Renal pelvis (tissue), 4 donors: ENCODE measurements around the gene FBXL2. TPM values are rescaled to one million over a fixed set of nuclear protein-coding genes. Genes with fewer than 3 reads are reported as not detected.
"Not testable (repeated sequence)": the region's sequence is repeated elsewhere in the genome, so short reads cannot be mapped to it uniquely, and the experiment has no call there.

Source experiments
- DNase-seq: peaks from one replicate; pipeline ENCODE4 v3.0.0-alpha.2; 2013
- polyA plus RNA-seq, 3 donors: library from polyadenylated mRNA; unstranded; fragments of 120-200 nt; gene quantifications; one replicate each; pipeline ENCODE4 v1.2.1, GENCODE V29; 2013; ENCODE audit not compliant: insufficient read length in 3 of 3

The FBXL2 gene
- polyA plus RNA-seq, 3 donors: 25.3 to 30.4 (median 30.2) TPM

DNA sequence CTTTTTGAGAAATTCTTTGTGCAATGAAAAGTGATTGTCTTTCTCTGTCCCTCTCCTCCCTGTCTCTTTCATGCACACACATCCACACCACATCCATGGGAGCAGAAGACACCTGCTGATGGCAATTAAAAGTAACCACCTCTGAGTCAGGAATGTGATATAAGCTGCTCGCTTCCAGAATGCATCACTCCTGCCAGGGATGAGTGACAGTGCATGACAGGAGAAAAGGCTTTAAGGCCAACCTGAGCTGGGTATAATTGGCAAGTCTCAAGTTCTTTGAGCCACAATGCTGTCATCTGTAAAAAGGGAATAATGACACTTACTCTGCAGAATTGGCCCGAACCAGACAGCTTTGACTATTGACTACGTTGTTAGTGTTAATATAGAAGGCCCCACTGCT, 103.4 kb downstream of the FBXL2 start:
- no peak for DNase-seq

- no peak for DNase-seq
These were observed 106.7 kb downstream of the FBXL2 start for GRCh38 chr3:33383951-33384350.

- DNase-seq: no peak
These were observed 108.2 kb downstream of the FBXL2 start for GRCh38 chr3:33385423-33385822.

DNA sequence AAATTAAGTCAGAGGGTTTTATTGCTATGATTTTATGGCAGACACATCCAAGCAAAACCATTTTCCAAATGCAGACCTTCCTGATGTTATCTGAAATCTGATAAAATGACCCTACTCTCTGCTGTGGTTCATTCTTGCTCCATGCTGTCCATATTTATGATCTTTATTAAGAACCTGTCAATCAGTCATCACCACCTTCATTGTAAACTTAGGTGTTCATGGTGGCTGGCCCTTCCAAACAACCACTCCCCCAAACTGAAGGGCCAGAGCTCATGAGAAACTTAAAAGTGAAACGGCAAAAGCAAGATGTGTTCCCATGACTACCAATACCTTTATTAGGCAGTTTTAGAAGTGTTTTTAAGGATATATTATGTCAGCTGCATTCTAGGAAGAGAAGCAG, 109.4 kb downstream of the FBXL2 start:
- DNase-seq: no peak

GRCh38 chr3:33388374-33389100, 111.3 kb downstream of the FBXL2 start:
- DNase-seq: no peak

DNA sequence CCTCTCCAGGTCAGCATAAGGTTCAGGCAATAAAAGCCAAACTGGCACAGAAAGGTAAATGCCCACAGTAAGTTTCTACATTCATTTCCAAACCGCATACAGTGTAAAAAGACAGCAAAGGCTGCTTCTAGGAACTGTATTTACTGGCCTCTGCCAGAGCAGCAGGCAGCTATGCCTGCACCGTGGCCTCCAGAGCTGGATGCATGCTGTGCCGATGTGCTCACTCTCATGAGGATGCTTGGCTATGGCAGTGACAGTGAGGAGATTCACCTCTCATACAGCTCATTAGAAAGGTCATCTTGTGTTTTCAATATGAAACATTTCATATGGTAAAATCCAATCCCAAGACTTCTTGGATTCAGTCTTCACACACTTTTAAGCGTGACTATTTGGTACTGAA, 112.7 kb downstream of the FBXL2 start:
- no peak for DNase-seq

GRCh38 chr3:33391255-33391995, 114.2 kb downstream of the FBXL2 start:
- no peak for DNase-seq

GRCh38 chr3:33392144-33392543, 114.9 kb downstream of the FBXL2 start:
- DNase-seq: no peak

- DNase-seq: no peak
These were observed 115.5 kb downstream of the FBXL2 start for GRCh38 chr3:33392703-33393125.

DNA sequence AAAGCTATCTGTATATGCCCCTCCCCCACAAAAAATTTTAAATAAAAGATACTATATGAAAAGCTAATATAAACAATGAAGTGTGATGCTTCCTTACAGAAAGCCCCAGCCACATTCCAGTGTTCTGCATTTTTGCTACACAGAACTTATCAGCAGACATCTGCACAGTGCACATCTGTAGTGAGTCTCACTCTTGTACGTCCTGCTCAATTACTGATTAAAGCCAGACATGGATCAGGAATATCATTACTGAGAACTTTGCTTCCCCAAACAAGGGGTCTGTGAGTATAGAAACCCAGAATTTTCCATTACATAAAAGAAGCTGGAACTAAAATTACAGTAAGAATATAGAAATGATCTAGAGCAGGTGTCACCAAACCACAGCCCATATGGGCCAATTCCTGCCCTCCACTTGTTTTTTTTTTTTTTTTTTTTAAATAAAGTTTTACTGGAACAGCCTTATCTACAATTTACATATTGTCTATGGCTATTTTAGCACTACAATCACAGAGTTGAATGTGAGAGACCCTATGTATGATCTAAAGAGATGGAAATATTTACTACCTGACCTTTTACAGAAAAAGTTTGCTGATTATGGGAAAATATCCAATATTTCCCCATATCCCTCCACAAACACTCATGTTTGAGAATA, 117.3 kb downstream of the FBXL2 start:
- DNase-seq: no peak

DNA sequence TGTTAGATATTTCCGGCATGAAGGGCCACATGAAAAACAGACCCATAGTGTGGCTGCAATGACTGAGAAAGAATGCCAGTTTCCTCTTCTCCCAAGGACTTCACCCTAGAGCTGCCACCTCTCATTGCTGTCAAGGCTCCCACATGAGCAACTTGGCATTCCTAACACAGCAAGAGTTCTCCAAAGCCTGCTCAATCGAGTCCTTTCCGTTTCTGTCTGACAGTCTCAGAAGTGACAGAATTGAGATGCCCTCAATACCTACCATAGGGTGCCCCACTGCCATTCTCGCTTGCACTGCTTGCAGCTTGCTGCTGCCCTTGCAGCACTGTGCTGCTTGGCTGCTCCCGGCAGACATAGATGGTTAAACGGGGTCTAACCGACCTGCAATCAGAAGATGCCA, 118.7 kb downstream of the FBXL2 start:
- no peak for DNase-seq

DNA sequence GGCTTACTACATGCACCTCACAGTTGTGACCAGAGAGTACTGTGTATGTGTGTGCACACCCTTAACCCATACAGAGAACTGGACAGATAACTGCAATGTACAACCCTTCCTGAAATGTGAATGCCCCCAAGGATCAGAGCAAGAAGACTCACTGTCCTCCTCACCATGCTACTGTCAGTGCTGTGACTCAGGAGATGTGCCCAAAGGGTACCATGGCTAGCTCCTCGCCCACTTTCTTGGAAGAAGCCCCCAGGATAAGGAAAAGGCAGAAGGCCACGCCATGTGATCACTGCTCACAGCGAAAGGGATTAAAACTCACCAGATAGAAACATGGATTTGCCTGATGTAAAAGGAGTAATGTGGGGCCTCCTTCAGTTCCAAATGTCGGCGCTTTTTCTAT, 121.2 kb downstream of the FBXL2 start:
- no peak for DNase-seq

- DNase-seq: no peak
These were observed 124.5 kb downstream of the FBXL2 start for GRCh38 chr3:33401781-33402180.

DNA sequence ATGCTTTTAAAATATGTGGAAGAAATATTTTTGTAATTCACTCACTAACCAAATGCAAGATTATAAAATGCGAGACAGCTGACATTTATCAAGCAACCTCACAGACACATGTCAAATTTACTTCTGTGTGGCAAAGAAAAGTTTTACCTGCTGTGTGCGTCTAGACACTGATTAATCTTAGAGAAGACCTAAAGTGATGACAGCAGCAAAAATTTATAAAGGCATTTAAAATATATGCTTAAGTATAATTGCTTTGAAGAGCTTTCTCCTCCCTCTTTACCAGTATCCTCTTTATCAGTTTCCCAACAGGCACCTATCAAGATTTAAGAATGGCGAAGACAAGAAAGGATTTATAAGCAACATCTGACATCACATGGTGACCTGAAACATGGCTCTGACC, 125.7 kb downstream of the FBXL2 start:
- no peak for DNase-seq

DNA sequence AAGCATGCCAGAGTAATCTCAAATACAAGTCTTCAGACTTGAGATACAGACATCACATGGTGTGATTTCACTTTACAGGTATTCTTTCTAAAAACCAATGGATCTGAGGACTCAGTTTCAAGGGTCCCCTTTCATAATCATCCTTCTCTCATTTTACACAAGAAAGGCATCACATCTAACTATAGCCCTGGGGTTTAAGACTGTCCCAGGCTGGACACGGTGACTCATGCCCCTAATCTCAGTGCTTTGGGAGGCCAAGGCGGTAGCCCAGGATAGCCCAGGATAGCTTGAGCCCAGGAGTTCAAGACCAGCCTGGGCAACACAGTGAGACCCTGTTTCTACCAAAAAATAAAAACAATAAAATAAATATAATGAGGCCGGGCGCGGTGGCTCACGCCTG, 126.5 kb downstream of the FBXL2 start:
- no peak for DNase-seq

GRCh38 chr3:33410816-33411215, 133.6 kb downstream of the FBXL2 start:
- DNase-seq: not testable (repeated sequence)

- DNase-seq: no peak
These were observed 139.9 kb downstream of the FBXL2 start for GRCh38 chr3:33417066-33417673.

DNA sequence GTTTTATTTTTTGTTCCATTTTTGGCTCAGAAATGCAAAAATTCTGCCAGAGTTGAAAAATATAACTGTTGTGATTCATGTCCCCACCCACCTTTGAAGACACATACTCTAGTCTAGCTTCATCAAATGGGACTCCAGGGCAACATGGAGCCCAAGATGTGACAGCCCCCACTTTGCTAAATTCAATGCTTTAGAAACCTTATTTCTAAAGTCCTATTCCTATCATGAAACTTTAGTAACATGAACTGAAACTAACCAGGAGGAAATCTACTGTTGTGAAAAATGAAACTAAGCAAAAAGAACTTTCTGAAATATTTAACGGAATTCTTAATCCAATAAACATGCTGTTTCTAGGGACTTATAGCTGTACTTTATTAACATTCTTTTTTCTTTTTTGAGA, 142.7 kb downstream of the FBXL2 start:
- DNase-seq: no peak

DNA sequence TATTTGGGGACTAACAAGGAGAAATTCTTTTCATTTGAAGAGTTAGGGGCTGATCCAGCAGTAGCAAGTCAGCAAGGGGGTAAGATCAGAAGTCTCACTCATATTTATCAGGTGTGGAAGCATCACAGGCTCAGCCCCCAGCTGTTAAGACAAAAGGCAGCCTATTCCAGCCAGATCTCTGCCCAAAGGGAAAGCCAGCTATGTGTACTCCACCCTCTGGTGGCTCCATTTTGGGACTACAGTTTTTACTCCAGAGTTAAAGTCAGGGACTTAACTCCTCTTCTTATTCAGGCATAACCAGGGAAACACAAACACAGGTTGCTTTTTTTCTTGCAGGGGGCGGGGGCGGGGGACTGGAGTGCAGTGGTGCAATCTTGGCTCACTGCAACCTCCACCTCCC, 143.7 kb downstream of the FBXL2 start:
- no peak for DNase-seq

- DNase-seq: no peak
These were observed 147.6 kb downstream of the FBXL2 start for GRCh38 chr3:33424606-33425452.

DNA sequence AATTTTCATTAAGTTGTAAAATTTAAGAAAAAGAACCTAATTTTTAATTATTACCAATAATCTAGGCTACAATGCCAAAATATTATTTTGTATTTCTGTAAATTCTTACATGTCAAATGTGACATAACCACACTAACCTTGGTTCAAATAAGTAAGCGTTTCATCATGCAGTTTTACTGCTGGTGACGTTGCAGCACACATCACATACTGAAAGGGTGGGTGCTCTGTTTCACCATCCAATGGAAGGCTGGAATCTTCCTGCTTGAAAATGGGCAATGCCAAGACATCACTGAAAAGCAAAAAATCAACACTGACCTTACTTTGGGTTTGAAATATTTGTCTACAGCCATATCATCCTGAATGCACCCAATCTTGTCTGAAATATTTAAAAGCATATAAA, 148.2 kb downstream of the FBXL2 start:
- DNase-seq: no peak

- DNase-seq: no peak
These were observed 148.8 kb downstream of the FBXL2 start for GRCh38 chr3:33426068-33426467.
